Measurements from ENCODE around the gene EMSY. TPM values are rescaled to one million over a fixed set of nuclear protein-coding genes. Genes with fewer than 3 reads are reported as not detected.
"Not testable (repeated sequence)": the region's sequence is repeated elsewhere in the genome, so short reads cannot be mapped to it uniquely, and the experiment has no call there.

Gene EMSY
- polyA plus RNA-seq, 1 donor (not counting 4 experiments of a cell fraction or from before 2014, with no cell fraction given) = 11.3 TPM

- no peaks in the 10 kb centered on the region for H3K9me1 ChIP-seq (ENCODE audit: control insufficient read depth, extremely low read depth, insufficient read depth, low read length)
- H3K27me3 ChIP-seq (ENCODE audit: control insufficient read depth, extremely low read depth, insufficient read depth, low read length) = no peaks in the 10 kb centered on the region
- H2AFZ ChIP-seq (ENCODE audit: control insufficient read depth, low read length) = no peak overlapping the region
- H3K4me1 ChIP-seq (ENCODE audit: control insufficient read depth, extremely low read depth, insufficient read depth, low read length) = no peaks in the 10 kb centered on the region
- no peaks in the 10 kb centered on the region for H3K79me2 ChIP-seq (ENCODE audit: control insufficient read depth, insufficient read depth, low read length)
- H3K9me3 ChIP-seq (ENCODE audit: control insufficient read depth, low read depth, low read length) = no peaks in the 10 kb centered on the region
- TF ChIP-seq, protein P1, sequence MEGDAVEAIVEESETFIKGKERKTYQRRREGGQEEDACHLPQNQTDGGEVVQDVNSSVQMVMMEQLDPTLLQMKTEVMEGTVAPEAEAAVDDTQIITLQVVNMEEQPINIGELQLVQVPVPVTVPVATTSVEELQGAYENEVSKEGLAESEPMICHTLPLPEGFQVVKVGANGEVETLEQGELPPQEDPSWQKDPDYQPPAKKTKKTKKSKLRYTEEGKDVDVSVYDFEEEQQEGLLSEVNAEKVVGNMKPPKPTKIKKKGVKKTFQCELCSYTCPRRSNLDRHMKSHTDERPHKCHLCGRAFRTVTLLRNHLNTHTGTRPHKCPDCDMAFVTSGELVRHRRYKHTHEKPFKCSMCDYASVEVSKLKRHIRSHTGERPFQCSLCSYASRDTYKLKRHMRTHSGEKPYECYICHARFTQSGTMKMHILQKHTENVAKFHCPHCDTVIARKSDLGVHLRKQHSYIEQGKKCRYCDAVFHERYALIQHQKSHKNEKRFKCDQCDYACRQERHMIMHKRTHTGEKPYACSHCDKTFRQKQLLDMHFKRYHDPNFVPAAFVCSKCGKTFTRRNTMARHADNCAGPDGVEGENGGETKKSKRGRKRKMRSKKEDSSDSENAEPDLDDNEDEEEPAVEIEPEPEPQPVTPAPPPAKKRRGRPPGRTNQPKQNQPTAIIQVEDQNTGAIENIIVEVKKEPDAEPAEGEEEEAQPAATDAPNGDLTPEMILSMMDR (optimal IDR thresholded peaks at IDR 0.05 in 1 of 3, IDR thresholded peaks at IDR 0.05 in 1 of 3, conservative IDR thresholded peaks at IDR 0.05 in 1 of 3; ENCODE audit: extremely low read depth in 1 of 3, insufficient read depth in 2 of 3, low read length in 3 of 3) = no peak
- no peak for TF ChIP-seq EZH2 (IDR thresholded peaks at IDR 0.05; ENCODE audit: low read length)
- no peak overlapping the region for H3K9ac ChIP-seq (ENCODE audit: control insufficient read depth, extremely low read depth, insufficient read depth, low read length)
- FAIRE-seq (no peak), DNase-seq (ENCODE audit: low read depth, low spot score) (no peak)
- no peak overlapping the region for H3K4me2 ChIP-seq (ENCODE audit: control insufficient read depth, extremely low read depth, insufficient read depth, low read depth, low read length)
- no peak overlapping the region for H3K27ac ChIP-seq (ENCODE audit: control insufficient read depth, insufficient read depth, low read length)
- dilution Hi-C loops (cut with MboI; ENCODE audit: extremely low pct_ligation_motif_present, low sequenced_read_pairs) = no loop called here
- no peaks in the 10 kb centered on the region for H3K36me3 ChIP-seq (ENCODE audit: control insufficient read depth in 2 of 2, extremely low read depth in 1 of 2, insufficient read depth in 2 of 2, low read length in 2 of 2)
- no peak overlapping the region for H3K4me3 ChIP-seq (ENCODE audit: control insufficient read depth in 2 of 3, extremely low read depth in 1 of 3, insufficient read depth in 2 of 3, low read depth in 1 of 3, low read length in 3 of 3)
- no peaks in the 10 kb centered on the region for H4K20me1 ChIP-seq (ENCODE audit: control insufficient read depth, extremely low read depth, insufficient read depth, low read length)
Measured at GRCh38 chr11:76397383-76397782, 47.4 kb upstream of the EMSY start.

DNA sequence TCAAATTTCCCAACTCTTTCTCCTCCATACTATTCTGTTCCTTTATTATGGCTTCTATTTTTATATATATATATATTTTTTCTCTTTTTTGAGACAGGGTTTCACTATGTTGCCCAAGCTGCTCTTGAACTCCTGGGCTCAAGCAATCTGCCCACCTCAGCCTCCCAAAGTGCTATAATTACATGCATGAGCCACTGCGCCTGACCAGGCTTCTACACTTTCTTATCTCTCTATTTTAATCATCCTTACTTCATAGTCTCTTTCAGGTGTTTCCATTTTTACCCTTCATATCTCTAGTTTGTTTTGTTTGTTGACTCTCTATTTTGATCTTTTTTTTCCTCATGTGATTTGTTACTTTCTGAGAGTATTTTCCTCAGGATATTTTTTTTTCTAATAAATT lies 43.9 kb upstream of the EMSY start:
- Histone ChIP-seq H3K9me3 (ENCODE audit: control insufficient read depth, low read depth, low read length) (no peaks in the 10 kb centered on the region), H2AFZ (ENCODE audit: control insufficient read depth, low read length) (no peak overlapping the region), H3K27me3 (ENCODE audit: control insufficient read depth, extremely low read depth, insufficient read depth, low read length) (no peaks in the 10 kb centered on the region), H3K4me2 (ENCODE audit: control insufficient read depth, extremely low read depth, insufficient read depth, low read depth, low read length) (no peak overlapping the region), H3K27ac (ENCODE audit: control insufficient read depth, insufficient read depth, low read length) (no peak overlapping the region), H3K9me1 (ENCODE audit: control insufficient read depth, extremely low read depth, insufficient read depth, low read length) (no peaks in the 10 kb centered on the region), H3K4me1 (ENCODE audit: control insufficient read depth, extremely low read depth, insufficient read depth, low read length) (no peaks in the 10 kb centered on the region), H3K4me3 (ENCODE audit: control insufficient read depth in 2 of 3, extremely low read depth in 1 of 3, insufficient read depth in 2 of 3, low read depth in 1 of 3, low read length in 3 of 3) (no peak overlapping the region), H3K9ac (ENCODE audit: control insufficient read depth, extremely low read depth, insufficient read depth, low read length) (no peak overlapping the region), H3K36me3 (ENCODE audit: control insufficient read depth in 2 of 2, extremely low read depth in 1 of 2, insufficient read depth in 2 of 2, low read length in 2 of 2) (no peaks in the 10 kb centered on the region), H3K79me2 (ENCODE audit: control insufficient read depth, insufficient read depth, low read length) (no peaks in the 10 kb centered on the region), H4K20me1 (ENCODE audit: control insufficient read depth, extremely low read depth, insufficient read depth, low read length) (no peaks in the 10 kb centered on the region)
- dilution Hi-C loops (cut with MboI; ENCODE audit: extremely low pct_ligation_motif_present, low sequenced_read_pairs) = no loop called here
- TF ChIP-seq, protein P1 (optimal IDR thresholded peaks at IDR 0.05 in 1 of 3, IDR thresholded peaks at IDR 0.05 in 1 of 3, conservative IDR thresholded peaks at IDR 0.05 in 1 of 3; ENCODE audit: extremely low read depth in 1 of 3, insufficient read depth in 2 of 3, low read length in 3 of 3) = no peak
- TF ChIP-seq EZH2 (IDR thresholded peaks at IDR 0.05; ENCODE audit: low read length) = no peak
- DNase-seq (ENCODE audit: low read depth, low spot score) (no peak), FAIRE-seq (no peak)

- H3K27me3 ChIP-seq (ENCODE audit: control insufficient read depth, extremely low read depth, insufficient read depth, low read length); H3K4me2 ChIP-seq (ENCODE audit: control insufficient read depth, extremely low read depth, insufficient read depth, low read depth, low read length); H3K79me2 ChIP-seq (ENCODE audit: control insufficient read depth, insufficient read depth, low read length); H3K4me1 ChIP-seq (ENCODE audit: control insufficient read depth, extremely low read depth, insufficient read depth, low read length); H3K27ac ChIP-seq (ENCODE audit: control insufficient read depth, insufficient read depth, low read length); DNase-seq (ENCODE audit: low read depth, low spot score); H4K20me1 ChIP-seq (ENCODE audit: control insufficient read depth, extremely low read depth, insufficient read depth, low read length); H3K36me3 ChIP-seq (ENCODE audit: control insufficient read depth in 2 of 2, extremely low read depth in 1 of 2, insufficient read depth in 2 of 2, low read length in 2 of 2); H3K9me1 ChIP-seq (ENCODE audit: control insufficient read depth, extremely low read depth, insufficient read depth, low read length); H3K9ac ChIP-seq (ENCODE audit: control insufficient read depth, extremely low read depth, insufficient read depth, low read length); FAIRE-seq; dilution Hi-C loops (cut with MboI; ENCODE audit: extremely low pct_ligation_motif_present, low sequenced_read_pairs); H3K9me3 ChIP-seq (ENCODE audit: control insufficient read depth, low read depth, low read length); H3K4me3 ChIP-seq (ENCODE audit: control insufficient read depth in 2 of 3, extremely low read depth in 1 of 3, insufficient read depth in 2 of 3, low read depth in 1 of 3, low read length in 3 of 3); H2AFZ ChIP-seq (ENCODE audit: control insufficient read depth, low read length): not testable (repeated sequence)
Measured at GRCh38 chr11:76401484-76401883, 43.3 kb upstream of the EMSY start.

Data from keratinocyte (primary cell).